Activated T-cell treated with anti-CD3 and anti-CD28 coated beads, Interleukin-2, amount 50 U/mL, for 48 hours (primary cell): ENCODE results near the gene NR4A2.

Experiments
- DNase-seq, 2 experiments: peaks; one replicate each; pipeline ENCODE4 v3.0.0-alpha.2; 2020

The NR4A2 gene

GRCh38 chr2:156339865-156340264, 7.3 kb upstream of the NR4A2 start:
- DNase-seq: no peak

DNA sequence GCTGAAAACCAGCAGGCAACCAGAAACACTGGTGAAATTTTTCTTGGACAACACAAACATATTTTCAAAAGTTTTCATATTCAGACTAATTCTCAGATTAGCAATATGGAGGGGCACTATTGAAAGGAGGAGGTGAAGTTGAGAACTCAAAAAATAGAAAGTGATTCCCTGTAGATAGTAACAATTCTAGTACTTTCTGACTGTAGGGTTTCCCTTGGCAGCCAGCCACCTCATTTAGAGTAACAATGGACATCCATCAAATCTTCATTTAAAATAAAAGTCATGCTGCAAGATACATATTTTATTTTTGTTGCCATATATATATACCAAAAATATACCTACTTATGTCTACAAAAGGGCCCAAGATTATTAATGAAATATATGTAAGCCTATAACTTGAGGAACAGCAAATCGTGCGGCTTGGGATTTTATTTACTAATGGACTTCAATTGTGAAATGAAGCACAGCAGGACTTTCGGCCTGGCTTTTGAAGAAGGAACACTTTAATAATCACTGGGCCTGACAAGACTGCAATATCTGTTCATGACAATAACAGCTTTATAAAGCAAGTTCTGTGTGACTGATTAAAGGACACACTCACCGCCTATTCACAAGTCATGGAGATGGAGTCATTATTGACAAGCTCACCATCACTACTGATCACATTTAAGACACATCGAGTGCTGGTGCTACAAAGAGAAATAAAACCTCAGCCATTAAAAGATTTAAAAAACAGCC, 6.8 kb upstream of the NR4A2 start:
- no peak for DNase-seq

DNA sequence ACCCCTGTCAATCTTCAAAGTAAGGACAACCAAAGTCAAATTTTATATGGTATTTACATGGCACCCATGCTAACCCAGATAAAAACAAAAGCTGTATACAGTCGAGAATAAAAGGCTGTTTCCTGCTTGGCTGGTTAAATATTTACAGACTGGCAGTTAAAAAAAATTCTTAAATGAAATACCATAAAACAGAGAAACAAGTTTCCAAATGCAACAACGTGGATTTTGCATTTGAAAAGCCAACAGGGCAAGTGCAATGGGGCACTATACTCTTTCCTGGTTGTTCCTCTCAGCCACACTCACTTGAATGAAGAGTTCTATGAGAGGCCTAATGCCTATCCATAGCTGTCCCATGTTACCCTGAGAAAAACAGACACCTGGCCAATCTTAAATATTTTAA, 6.1 kb upstream of the NR4A2 start:
- no peak for DNase-seq

- peak; percentile 84 to 87 for DNase-seq
Observed at GRCh38 chr2:156334496-156335478, 2.3 kb upstream of the NR4A2 start.

GRCh38 chr2:156333951-156334495, 1.5 kb upstream of the NR4A2 start:
- DNase-seq: peak; percentile 79 to 83

GRCh38 chr2:156333274-156333950, 891 bp upstream of the NR4A2 start:
- DNase-seq: peak; percentile 74 to 79

GRCh38 chr2:156332284-156332533, 312 bp downstream of the NR4A2 start:
- DNase-seq: no peak

GRCh38 chr2:156331572-156332283, 793 bp downstream of the NR4A2 start:
- peak; percentile 70 to 71 for DNase-seq

GRCh38 chr2:156329927-156330726, 2.4 kb downstream of the NR4A2 start:
- DNase-seq: no peak

- no peak for DNase-seq
Observed at GRCh38 chr2:156329031-156329926, 3.2 kb downstream of the NR4A2 start.

GRCh38 chr2:156327835-156328695, 4.5 kb downstream of the NR4A2 start:
- DNase-seq: no peak

- DNase-seq: no peak
Observed at GRCh38 chr2:156326526-156327095, 5.9 kb downstream of the NR4A2 start.

DNA sequence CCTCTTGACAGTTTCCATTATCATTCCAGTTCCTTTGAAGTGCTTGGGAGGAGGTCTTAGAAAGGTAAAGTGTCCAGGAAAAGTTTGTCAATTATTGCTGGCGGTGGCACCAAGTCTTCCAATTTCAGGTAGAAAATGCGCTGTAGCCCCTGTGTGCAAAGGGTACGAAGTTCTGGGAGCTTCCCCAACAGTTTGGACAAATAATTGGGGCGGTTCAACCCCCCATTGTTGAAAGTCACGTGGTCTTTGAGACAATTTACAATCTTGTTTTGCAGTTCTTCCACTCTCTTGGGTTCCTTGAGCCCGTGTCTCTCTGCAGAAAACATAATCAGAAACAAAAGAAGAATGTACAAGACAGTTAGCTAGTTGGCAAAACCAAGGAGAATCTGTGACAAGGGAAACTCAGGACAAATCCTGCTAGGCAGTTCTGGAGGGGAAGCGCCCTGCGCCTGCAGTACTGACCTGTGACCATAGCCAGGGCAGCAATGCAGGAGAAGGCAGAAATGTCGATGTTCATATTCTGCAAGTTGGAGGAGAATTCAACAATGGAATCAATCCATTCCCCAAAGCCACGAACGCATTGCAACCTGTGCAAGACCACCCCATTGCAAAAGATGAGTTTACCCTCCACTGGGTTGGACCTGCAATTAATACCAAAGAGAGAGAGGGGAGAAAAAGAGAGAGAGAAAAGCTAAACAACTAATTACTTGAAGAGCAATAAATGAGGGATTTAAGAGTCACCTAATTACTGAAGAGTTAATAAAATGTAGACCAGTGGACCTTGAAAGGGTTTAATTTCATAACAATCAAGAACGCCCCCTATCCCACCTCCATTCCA, 6.6 kb downstream of the NR4A2 start:
- no peak for DNase-seq

DNA sequence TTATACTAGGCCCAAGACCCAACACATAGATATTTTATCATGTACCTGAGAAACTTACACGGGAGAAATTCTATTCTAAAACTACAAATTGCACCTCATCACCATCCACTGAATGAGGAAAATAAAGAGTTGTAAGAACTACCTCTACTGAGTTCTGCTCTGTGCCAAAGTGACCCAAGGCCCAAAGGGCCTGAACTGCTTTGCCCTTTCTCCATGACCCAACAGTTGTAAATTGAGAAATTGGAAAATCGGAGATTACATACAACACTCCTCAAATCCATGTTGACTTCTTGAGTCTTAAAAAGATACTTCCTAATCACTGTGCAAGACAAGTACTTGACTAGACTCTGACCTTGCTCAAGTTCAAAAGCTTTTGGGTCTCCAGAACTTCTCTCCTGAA, 8.8 kb downstream of the NR4A2 start:
- DNase-seq: no peak

DNA sequence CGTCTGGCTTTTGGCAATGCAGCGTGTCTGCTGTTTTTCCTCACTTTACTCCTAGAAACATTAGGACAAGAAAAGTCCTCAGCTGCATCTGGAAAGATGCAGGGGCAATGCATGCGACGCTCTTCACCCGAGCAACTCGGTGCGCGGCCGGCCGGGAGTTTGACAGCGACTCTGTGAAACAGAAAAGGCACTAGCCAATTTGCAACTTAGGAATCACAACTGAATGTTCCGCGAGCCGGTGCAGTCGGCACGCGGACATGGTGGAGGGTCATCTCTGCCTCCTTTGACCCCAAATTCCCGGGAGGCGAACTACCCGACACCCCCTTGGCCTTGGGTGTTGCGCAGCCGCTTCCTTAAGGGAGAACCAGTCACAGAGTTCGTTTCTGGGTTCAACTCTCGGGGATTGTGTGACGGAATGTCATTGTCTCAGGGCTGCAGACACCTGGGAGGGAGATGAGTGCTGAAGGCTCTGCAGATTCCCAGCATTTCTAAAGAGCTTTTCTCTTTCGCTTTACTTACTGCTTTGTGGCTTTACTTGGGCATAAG, 9.8 kb downstream of the NR4A2 start:
- no peak for DNase-seq

DNA sequence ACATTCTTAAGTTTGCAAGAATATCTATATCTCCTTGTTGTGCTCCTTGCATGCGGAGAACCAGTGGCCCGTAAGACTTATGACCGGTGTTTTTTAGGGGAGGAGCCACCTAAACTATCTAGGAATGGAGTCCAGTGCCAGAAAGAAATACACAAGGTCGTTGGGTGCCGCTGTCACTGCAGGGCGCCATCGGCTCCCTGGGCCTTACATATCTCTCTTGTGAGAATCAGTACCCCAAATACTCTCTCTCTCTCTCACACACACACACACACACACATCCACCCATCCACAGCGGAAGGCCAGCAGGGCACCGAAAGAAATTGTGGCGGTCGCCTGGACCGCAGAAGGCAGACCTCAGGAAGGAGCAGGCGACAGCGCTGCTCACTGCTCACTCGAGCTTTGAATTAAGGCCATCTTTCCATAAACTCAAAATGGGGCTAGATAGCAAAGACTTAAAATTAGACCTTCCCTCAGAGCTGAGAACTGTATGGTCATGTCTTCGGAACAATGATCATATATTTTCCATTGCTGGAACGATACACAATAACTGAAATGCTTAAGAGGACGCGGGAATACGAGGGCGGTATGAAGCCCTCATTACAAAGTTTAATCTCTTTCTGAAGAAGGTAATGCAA, 10.4 kb downstream of the NR4A2 start:
- DNase-seq: peak; percentile 44 to 49

DNA sequence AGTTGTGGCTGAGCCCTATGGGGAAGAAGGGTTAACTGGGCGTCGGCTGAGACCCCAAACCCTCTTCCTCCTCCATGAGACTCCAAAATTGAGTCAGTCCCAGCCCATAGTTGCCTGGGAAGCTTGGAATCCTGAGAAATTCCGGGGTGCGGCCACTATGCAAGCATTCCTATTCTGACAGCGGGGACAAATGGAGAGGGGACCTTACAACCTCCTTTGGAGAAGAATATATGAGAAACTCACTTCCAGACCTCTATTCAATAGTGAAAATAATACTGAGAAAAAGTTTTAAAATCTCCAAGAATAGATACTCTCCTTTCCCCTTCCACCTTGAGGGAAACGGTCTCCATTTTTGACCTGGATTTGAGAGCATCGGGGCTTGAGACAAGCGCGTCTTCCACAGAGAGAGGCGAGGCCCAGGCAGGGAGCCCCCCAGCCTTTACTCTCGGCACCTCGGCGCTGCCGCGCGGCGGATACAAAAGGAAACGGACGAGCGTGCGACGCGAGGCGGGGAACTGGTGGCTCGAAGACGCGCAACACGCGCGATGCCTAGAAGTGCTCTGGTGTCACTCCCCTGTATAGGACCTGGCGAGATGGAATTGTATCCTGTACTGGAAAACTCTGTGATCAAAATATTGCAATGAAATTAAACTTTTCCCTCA, 11.1 kb downstream of the NR4A2 start:
- DNase-seq: peak; percentile 48 to 54
